T47D (cell line): Measurements from ENCODE around the gene DSCAML1.
A peak's percentile ranks its signal among the peaks of the same experiment; 100 is the strongest.

Source experiments
- DNase-seq, 2 experiments: peaks; one replicate each; pipeline versions ENCODE4 v3.0.0 to v3.0.0-alpha.2; 2011 to 2012; ENCODE audit warnings: low read depth in 1 of 2, low spot score in 1 of 2
- JUND ChIP-seq: IDR thresholded peaks from 2 replicates; pipeline ENCODE4 v1.6.1; 2012; ENCODE audit warnings: low read depth
- in situ Hi-C: cut with HindIII; loops from 2 replicates; pipeline ENCODE4 v1.10.0; 2016; ENCODE audit warnings: low sequenced_read_pairs, low pct_unique_long_range_greater_than_20kb

Gene DSCAML1

DNA sequence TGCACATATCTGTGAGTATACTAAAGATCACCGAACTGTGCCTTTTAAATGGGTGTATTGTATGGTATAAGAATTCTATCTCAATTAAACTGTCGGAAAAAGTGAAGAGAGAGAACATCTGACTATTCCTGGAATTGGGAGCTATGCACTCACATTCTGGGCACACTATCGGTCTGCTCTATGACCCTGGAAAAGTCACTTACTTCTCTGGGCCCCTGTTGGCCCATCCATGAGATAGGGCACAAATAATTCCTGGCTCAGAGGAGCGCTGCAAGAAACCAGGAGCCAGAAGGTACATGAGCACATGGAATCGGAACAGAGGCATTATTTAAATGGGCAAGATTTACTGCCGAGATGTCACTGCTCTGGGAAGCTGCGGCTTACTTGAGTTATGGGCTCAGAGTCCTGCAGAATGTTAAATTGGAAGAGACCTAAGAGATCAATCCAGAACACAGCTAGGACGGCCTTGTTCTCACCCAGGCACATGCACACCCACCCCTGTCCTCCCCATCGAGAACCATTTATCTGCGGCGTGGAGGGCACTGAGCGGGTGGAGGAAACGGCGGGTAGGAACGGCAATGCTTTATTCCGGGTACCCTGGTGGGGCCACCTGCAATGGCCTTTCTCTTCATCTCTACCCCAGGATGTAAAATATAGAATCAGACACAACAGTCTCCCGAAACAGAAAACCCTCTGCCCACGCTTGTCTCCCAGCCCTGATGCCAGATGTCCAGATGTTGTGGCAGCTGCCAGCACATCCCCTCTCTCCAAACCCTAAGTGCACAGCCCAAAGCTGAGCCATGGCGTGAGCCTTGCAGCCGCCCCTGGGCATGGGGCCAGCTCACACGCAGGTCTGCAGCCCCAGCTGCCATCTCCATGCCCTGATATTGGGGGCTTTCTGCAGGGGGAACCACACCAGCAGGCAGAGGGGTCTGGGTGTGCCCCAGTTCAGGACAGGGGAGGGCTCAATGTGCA lies 142.4 kb downstream of the DSCAML1 start:
- no peak for DNase-seq
- TF ChIP-seq JUND: no peak
- in situ Hi-C loops: no loop called here

DNA sequence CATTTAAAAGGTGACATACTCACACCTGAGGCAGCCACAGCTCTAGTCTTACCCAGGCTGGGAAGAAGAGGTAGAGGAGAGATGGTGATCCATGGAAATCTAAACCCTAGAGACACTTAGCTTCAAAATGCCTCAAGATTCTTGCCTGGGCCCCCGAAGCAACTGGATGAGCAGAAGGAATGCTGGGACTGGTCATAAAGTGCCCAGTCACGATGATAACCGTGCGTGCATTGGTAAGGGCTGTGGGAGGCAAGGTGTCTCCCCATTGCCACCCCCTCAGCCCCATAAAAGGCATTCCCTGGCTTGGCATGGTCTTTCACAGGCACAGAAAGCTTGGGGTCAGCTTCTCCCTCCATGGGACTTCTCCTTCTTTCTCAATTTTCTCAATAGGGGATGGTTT lies 144.5 kb downstream of the DSCAML1 start:
- no peak for DNase-seq
- TF ChIP-seq JUND: no peak
- in situ Hi-C loops: no loop called here

DNA sequence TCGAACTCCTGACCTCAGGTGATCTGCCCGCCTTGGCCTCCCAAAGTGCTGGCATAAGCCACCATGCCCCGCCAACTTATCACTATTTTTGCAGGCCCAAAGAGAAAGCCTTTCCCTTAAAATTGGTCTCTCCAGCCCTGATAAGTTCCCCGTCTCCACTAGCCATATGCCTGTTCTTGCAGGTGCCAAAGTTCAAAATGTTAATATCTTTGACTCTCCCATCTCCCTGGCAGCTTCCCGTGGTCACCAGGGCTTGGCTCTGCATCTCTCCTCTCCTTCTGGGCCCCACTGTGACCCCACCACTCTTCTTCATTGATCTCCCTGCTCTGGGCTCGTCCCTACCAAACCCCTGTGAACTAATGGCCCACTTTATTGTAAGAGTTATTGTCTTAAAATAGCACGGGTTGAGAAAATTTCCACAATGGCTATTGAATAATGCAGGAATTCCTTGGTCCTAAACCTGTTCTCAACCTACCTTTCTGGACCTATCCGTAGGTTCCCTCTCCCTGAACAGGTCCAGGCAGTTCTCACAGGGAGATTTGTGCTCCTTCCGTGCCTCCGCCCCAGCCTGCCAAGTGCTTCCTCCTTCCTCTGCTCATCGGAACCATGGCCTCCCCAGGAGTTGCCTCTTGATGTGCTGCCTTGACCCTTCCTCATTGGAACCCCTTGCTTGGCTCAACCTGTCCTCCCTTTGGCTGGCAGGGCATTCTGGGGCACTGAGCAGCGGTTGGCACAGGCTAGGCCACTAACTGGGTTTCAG lies 147.5 kb downstream of the DSCAML1 start:
- in situ Hi-C loops: no loop called here
- no peak for TF ChIP-seq JUND
- peak in 1 of 2 experiments; percentile 55 for DNase-seq

DNA sequence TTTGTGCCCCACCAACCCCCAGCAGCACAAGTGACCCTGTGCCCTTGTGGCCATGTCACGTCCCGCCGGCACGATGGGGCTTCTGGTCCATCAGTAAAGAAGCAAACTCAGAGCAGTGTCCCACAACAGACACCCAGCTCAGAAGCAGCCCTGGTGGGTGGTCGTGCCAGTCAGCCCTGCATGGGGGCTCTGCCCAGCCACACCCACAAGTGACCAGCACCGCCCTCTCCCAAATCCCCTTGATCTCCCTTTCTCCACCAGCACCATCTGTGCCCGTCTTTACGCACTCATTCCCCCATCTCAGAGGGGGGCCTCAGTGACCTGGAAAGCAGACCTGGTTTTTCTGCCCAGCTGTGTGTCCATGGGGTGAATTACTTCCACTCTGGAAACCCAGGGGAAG lies 149.1 kb downstream of the DSCAML1 start:
- no peak for TF ChIP-seq JUND
- no peak for DNase-seq
- in situ Hi-C loops: no loop called here

DNA sequence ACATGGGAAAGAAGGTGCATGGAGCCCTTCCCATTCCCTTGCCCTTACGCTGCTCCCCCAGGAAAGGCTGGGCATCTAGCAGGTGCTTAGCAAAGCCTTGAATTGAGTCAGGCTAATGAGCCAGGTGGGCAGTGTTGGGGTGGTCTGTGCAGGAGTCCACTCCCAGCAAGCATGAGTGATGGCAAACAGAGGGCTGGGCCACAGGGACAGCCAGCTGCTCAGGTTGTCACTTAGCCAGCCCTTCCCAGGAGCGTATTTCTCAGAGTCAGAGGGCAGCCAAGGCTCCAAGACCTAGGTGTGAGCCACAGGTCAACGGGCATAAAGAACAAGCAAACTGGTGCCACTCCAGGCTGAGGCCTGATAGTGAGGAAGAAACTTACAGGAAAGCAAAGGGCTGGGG lies 149.8 kb downstream of the DSCAML1 start:
- in situ Hi-C loops: no loop called here
- TF ChIP-seq JUND: no peak
- DNase-seq: no peak

DNA sequence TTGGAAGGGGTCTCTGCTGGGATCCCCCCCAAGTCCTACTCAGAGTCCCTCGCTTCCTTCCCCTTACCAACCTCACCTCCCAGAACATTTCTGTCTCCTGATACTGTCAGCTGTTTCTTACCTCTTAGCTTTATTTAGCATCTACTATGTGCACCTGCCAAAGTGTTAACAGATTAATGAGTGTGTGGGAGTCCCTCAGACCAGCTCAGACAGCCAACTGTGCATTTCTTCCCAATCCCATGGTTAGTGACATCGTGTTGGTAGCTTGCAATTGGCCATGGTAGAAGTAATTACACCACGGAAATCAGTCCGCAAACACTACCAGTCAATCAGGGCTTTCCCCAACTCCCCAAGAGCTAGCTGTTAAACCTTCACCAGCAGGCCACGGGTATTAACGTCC lies 150.6 kb downstream of the DSCAML1 start:
- DNase-seq: no peak
- no peak for TF ChIP-seq JUND
- in situ Hi-C loops: no loop called here

DNA sequence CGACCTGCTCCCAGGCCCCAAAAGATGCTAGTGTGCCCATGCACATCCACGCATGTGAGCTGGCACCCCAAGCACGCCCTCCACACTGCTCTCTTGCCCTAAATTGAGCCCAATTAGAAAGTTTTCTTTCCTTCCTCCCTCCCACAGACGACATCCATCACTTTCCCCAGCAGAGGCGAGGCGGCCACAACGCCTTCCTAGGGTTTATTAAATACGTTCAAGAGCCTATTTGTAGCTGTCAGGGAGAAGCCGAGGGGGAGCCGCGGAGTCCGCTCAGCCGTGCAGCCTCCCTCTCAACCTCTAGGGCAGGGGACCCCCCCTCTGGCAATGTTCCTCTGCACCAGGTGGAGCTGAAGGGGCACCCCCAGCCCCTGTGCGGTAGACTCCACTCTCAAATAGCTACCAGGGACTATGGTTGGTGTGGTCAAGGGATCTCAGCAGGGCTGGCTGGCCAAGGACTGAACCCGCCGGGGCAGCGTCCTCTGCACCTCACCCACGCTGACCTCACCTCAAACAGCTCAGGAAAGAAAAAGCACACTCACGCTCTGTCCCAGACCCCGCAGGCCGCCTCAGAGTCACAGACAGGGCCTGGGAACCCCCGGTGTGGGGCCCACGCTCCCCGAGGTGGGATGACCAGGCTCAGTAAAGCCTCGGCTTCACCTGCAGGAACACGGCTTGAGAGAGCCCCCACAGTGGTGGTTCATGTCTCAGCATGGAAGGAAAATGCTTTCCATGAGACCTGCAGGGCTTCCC lies 152.4 kb downstream of the DSCAML1 start:
- DNase-seq: no peak
- in situ Hi-C loops: no loop called here
- no peak for TF ChIP-seq JUND

DNA sequence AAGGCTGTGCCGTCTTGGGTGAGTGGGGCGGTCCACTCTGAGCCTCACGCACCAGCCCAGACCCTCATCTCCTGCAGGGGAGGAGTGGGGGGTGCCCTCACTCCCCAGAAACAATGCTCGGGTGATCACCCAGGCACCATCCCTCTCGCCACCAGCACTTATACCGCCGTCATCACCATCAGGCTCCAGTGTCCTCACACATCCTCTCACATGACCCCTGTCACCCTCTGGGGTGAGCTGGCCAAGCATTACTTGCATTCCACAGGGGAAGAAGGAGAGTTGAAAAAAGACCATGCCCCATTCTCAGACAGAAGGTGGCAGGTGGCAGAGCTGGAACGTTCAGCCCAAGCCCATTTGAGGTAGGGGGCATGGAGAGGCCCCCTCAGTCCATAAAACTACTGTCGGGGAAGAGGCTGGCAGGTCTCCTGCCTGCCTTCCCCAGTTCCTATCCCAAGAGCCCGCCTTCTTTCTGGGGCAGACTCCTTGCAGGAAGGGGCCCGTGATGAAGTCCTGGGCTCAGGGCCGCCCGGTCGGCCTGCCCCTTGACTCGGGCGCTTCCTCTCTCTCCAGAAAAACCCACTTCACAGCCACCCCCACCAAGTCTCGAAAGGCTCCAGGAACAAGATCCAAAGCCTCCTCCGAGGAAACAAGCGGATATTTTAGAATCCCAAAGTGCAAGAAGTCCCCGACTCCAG lies 153.3 kb downstream of the DSCAML1 start:
- DNase-seq: no peak
- no peak for TF ChIP-seq JUND

DNA sequence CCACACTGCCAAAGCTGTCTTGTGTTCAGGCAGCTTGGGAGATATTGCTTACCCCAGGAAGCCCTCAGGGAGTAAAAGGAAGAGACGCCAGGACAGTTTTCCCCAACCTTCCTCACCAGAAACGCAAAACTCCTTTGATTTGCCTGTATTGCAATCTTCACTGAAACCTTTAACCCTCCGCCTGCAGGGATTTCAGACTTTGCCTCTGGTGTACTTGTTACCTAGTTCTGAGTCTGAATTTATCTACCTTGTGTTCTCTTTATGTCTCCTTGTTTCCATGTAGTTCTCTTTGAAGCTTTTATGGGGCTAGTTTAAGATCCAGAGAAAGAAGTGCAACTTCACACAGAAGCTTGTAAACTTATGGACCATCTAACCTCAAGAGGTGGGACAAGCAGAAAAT lies 154.2 kb downstream of the DSCAML1 start:
- in situ Hi-C loops: no loop called here
- TF ChIP-seq JUND: no peak
- no peak for DNase-seq

More for the DNA sequence above, 153.3 kb downstream of the DSCAML1 start:
- in situ Hi-C loops: no loop called here

DNA sequence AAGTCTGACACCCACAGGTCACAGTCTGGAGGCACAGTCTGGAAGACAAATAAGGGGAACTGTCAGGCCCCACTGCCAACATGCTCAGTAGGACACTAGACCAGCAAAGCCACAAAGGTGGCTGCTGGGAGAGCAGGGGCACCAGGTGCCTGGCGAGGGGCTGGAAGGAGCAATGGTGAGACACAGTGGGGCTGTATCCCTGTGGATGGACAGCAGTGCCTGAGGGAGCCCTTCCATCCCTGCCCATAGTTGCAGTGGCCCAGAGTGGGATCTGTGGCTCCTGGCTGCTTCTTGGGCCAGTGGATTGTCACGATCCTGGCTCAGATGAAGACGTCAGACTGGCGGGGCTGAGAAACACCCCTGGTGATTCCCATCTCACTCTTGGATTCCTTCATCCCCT lies 154.6 kb downstream of the DSCAML1 start:
- TF ChIP-seq JUND: no peak
- no peak for DNase-seq
- in situ Hi-C loops: no loop called here

DNA sequence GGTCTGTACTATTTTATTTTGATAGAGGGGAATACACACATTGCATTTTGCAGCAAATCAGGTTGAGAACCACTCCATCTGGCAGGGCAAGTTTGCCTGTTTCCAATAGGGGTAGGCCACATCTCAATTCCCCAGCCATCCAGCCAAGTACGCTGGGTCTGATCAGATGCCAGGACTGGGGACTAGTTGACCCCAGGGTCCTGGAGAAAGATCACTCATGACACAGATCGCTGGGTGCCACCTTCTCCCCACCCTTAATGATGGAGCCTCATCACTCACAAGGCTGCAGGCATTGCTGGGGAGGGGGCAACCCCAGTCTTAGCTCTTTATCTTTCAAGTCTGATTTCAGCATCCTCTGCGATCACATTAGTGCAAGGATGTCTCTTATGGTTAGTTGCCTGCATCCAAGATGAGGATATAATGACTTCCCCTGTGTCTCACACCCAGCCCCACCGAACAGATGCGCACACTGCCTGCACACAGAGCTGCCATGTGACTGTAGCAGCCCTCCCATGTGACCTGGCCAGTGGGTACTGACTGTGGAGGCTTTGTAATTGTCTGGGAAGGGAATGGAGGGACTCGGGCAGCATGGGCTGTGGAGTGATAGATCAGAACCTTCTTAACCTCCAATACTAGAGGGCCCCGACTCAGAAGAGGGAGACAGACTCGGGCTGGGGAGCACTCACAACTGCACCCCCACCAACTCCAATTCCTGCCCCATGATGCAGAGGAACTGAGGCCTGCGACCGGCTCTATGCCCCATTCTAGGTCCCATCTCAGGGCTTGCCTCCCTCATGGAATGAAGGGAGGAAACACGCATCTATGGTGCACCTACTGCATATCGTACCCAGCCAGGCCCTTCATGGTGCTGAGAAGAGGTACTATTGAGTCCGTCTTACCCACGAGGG lies 155.8 kb downstream of the DSCAML1 start:
- DNase-seq: no peak
- in situ Hi-C loops: no loop called here
- TF ChIP-seq JUND: no peak

DNA sequence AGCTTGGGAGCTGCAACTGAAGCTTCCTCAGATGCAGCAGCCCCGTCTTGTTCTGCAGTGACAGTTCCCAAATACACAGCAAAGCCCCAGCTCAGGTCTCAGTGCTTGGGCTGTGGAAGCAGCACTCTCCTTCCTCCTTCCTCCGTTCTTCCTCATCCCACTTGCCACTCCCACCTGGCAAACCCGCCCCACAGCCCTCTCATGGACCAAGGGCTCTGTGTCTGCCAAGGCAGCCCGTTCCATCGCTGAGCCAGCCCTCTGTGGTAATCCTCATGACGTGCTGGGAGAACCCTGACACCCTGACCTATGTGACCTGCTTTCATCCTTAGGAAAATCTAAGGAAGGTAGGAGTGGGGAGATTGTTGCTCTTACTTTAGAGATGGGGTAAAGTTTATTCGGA lies 157.0 kb downstream of the DSCAML1 start:
- DNase-seq: no peak
- in situ Hi-C loops: no loop called here
- TF ChIP-seq JUND: no peak
